ENCODE measurements around the gene AKR7A2. TPM values are rescaled to one million over a fixed set of nuclear protein-coding genes. Genes with fewer than 3 reads are reported as not detected.

The AKR7A2 gene
- polyA plus RNA-seq, 1 donor (not counting 4 experiments of a cell fraction or from before 2014, with no cell fraction given): 21.4 TPM

- no peaks in the 10 kb centered on the region for H3K9me3 ChIP-seq (ENCODE audit: control insufficient read depth, low read depth, low read length)
- dilution Hi-C loops (cut with MboI; ENCODE audit: extremely low pct_ligation_motif_present, low sequenced_read_pairs): no loop called here
- H4K20me1 ChIP-seq (ENCODE audit: control insufficient read depth, extremely low read depth, insufficient read depth, low read length): no peaks in the 10 kb centered on the region
- H3K79me2 ChIP-seq (ENCODE audit: control insufficient read depth, insufficient read depth, low read length): no peaks in the 10 kb centered on the region
- no peaks in the 10 kb centered on the region for H3K9me1 ChIP-seq (ENCODE audit: control insufficient read depth, extremely low read depth, insufficient read depth, low read length)
- no peak for TF ChIP-seq EZH2 (IDR thresholded peaks at IDR 0.05; ENCODE audit: low read length)
- no peak for TF ChIP-seq CTCF (optimal IDR thresholded peaks at IDR 0.05 in 1 of 3, IDR thresholded peaks at IDR 0.05 in 1 of 3, conservative IDR thresholded peaks at IDR 0.05 in 1 of 3; ENCODE audit: extremely low read depth in 1 of 3, insufficient read depth in 2 of 3, low read length in 3 of 3)
- H3K9ac ChIP-seq (ENCODE audit: control insufficient read depth, extremely low read depth, insufficient read depth, low read length): no peak overlapping the region
- no peaks in the 10 kb centered on the region for H3K4me1 ChIP-seq (ENCODE audit: control insufficient read depth, extremely low read depth, insufficient read depth, low read length)
- DNase-seq (ENCODE audit: low read depth, low spot score): no peak
- no peak overlapping the region for H3K27ac ChIP-seq (ENCODE audit: control insufficient read depth, insufficient read depth, low read length)
- no peak overlapping the region for H3K4me3 ChIP-seq (ENCODE audit: control insufficient read depth in 2 of 3, extremely low read depth in 1 of 3, insufficient read depth in 2 of 3, low read depth in 1 of 3, low read length in 3 of 3)
- H3K4me2 ChIP-seq (ENCODE audit: control insufficient read depth, extremely low read depth, insufficient read depth, low read depth, low read length): no peak overlapping the region
- peaks cover 0 to 11% of the 10 kb centered on the region in 2 experiments for H3K36me3 ChIP-seq (ENCODE audit: control insufficient read depth in 2 of 2, extremely low read depth in 1 of 2, insufficient read depth in 2 of 2, low read length in 2 of 2)
- FAIRE-seq: no peak
- H3K27me3 ChIP-seq (ENCODE audit: control insufficient read depth, extremely low read depth, insufficient read depth, low read length): no peaks in the 10 kb centered on the region
- H2AFZ ChIP-seq (ENCODE audit: control insufficient read depth, low read length): no peak overlapping the region
Observed at GRCh38 chr1:19300211-19300610, 11.7 kb downstream of the AKR7A2 start.

- FAIRE-seq (no peak), DNase-seq (ENCODE audit: low read depth, low spot score) (no peak)
- H3K9me3 ChIP-seq (ENCODE audit: control insufficient read depth, low read depth, low read length): peaks cover 3% of the 10 kb centered on the region
- H3K4me2 ChIP-seq (ENCODE audit: control insufficient read depth, extremely low read depth, insufficient read depth, low read depth, low read length): no peak overlapping the region
- dilution Hi-C loops (cut with MboI; ENCODE audit: extremely low pct_ligation_motif_present, low sequenced_read_pairs): no loop called here
- H3K9ac ChIP-seq (ENCODE audit: control insufficient read depth, extremely low read depth, insufficient read depth, low read length): no peak overlapping the region
- H3K4me3 ChIP-seq (ENCODE audit: control insufficient read depth in 2 of 3, extremely low read depth in 1 of 3, insufficient read depth in 2 of 3, low read depth in 1 of 3, low read length in 3 of 3): no peak overlapping the region
- H3K27me3 ChIP-seq (ENCODE audit: control insufficient read depth, extremely low read depth, insufficient read depth, low read length): no peaks in the 10 kb centered on the region
- H3K36me3 ChIP-seq (ENCODE audit: control insufficient read depth in 2 of 2, extremely low read depth in 1 of 2, insufficient read depth in 2 of 2, low read length in 2 of 2): no peaks in the 10 kb centered on the region
- no peaks in the 10 kb centered on the region for H3K79me2 ChIP-seq (ENCODE audit: control insufficient read depth, insufficient read depth, low read length)
- H3K27ac ChIP-seq (ENCODE audit: control insufficient read depth, insufficient read depth, low read length): no peak overlapping the region
- no peaks in the 10 kb centered on the region for H3K9me1 ChIP-seq (ENCODE audit: control insufficient read depth, extremely low read depth, insufficient read depth, low read length)
- TF ChIP-seq EZH2 (IDR thresholded peaks at IDR 0.05; ENCODE audit: low read length) (no peak), CTCF (optimal IDR thresholded peaks at IDR 0.05 in 1 of 3, IDR thresholded peaks at IDR 0.05 in 1 of 3, conservative IDR thresholded peaks at IDR 0.05 in 1 of 3; ENCODE audit: extremely low read depth in 1 of 3, insufficient read depth in 2 of 3, low read length in 3 of 3) (no peak)
- no peaks in the 10 kb centered on the region for H3K4me1 ChIP-seq (ENCODE audit: control insufficient read depth, extremely low read depth, insufficient read depth, low read length)
- H2AFZ ChIP-seq (ENCODE audit: control insufficient read depth, low read length): no peak overlapping the region
- no peaks in the 10 kb centered on the region for H4K20me1 ChIP-seq (ENCODE audit: control insufficient read depth, extremely low read depth, insufficient read depth, low read length)
Observed at GRCh38 chr1:19294638-19295037, 17.3 kb downstream of the AKR7A2 start.
